AG20443 (cell line): ENCODE data around the gene PXDC1.
A peak's percentile ranks its signal among the peaks of the same experiment; 100 is the strongest.

Source experiments
- DNase-seq: peaks from one replicate; pipeline ENCODE4 v3.0.0; 2012; ENCODE audit warnings: low spot score, mixed read lengths

Gene PXDC1

DNA sequence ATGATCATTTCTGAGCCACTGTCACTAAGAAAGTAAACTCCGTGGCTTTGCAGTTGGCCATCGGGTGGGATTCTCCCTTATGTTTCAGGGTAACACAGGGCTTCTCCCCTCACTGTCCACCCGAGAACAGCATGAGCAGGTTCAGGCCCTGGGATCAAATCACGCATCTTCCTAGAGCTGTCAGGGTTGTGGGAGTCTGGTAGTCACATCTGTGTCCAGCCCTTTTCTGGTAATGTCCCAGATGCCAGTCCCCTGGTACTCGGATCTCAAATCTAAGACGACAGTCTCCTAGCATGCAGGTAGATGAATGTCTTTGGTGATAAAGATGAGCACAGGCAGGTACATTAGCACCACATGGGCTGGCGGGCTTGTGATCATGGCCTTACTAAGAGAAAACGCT lies 4.8 kb downstream of the PXDC1 start:
- no peak for DNase-seq

DNA sequence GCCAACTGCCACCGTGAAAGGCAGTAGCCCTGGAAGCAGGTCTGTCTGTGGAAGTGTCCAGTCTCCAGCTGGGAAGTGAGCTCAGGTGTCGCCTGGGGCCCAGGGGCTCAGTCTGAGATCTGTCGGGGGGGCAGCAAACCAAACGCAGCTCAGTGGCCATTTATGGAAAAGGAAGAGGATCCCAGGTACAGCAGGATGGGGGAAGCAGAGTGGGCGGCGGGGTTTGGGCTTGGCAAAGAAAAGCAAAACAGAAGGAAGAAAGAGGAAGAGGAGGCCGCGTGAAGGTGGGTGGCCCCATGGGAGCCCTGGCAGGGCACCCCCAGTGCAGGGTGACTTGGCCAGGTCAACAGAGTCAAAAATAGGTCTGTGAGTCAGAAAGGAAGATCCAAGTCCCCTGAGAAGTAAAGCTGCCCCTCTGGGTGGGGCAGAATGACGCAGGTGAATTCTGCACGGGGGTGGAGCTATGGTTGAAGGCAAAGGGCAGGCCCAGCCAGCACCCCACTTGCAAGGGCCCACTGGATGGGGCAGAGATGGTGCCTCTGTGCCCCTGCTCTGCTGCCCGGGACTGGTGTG lies 5.3 kb downstream of the PXDC1 start:
- DNase-seq = no peak

DNA sequence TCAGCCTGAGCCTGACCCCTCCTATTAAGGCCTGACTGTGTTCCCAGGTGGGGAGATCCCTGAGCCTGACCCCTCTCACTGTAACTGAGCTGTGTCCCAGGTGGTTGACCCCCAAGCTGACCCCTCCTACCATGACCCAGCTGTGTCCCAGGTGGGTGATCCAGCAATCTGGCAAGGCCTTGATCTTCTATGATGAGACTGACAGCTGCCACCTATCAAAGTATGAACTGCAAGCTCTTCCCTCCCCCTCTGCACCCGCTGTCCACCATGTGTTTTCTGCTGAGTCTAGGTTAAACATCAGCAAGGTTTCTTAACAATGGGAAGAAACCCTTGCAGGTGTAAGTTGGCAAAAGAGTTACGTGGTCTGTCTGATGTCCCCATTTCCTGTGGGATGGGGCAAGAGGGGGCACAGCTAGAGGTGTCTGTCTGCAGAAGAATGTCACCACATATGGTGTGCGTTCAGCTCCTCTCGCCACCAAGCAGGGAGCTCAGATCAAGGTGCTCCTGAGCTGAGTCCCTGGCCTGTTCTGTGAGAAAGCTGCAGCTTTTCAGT lies 5.9 kb downstream of the PXDC1 start:
- DNase-seq = no peak

DNA sequence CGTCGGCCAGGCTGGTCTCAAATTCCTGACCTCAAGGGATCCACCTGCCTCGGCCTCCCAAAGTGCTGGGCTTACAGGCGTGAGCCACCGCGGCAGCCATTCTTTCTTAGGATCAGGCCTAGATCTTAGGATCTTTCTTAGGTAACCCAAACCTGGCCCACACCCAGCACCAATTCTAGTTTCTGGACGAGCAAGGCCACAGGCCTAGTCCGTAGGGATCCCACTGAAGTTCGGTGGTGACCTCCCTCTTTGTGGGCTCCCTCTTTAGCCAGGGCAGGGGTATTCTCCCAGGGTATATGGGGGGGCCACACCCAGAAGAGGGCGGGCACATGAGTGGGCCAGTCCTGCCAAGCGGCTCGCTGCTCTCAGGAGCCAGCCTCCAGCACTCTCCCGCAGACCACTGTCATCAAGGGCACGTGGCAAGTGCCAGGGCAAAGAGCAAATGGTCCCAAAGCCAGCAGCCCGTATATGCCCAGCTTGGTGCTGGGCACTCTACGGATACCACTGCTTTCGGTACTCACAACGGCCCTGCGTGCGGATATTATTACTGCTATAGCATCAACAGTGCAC lies 6.5 kb downstream of the PXDC1 start:
- DNase-seq = no peak

DNA sequence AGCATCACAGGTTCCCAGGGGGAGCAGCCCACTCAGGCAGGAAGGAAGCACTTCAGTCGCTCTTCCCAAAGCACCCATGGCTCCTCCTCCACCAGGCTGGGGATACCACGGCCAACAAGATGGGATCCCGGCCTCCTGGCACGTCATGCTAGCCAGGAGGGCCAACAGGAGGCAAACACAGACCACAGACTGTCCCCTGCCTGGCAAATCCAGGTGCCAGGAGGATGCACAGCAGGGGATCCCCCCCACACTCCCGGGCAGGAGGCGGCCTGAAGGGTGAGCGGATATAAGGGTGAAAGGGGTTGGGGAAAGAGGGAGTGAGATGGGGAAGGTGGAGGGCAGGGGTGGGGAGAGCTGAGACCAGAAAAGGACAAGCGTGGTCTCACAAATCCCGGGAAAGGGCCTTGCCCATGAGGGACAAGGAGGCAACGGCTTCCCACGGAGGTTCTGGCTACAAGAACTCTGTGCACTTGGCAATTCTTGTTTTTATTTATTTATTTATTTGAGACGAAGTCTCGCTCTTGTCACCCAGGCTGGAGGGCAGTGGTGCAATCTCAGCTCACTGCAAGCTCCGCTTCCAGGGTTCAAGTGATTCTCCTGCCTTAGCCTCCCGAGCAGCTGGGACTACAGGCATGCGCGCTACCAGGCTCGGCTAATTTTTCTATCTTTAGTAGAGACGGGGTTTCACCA lies 7.2 kb downstream of the PXDC1 start:
- DNase-seq = peak; percentile 37

DNA sequence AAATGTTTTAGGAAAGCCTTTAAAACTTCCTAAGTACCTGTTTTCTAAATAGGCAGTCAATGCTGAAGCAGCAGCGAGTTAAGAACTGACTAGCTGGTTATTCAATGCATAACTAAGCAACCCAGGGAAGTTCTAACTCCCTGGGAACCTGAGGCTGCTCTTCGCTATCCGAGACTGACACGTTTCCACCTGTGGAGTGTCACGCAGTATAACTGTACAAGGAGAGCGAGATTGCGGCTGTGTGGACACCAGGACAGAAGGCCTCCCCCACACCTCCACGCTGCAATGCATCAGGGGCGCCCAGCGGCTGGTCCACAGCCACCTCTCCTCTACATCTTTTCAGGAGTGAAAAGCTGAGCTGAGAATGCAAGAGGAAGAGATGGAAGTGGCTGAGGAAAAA lies 8.0 kb downstream of the PXDC1 start:
- DNase-seq = no peak

DNA sequence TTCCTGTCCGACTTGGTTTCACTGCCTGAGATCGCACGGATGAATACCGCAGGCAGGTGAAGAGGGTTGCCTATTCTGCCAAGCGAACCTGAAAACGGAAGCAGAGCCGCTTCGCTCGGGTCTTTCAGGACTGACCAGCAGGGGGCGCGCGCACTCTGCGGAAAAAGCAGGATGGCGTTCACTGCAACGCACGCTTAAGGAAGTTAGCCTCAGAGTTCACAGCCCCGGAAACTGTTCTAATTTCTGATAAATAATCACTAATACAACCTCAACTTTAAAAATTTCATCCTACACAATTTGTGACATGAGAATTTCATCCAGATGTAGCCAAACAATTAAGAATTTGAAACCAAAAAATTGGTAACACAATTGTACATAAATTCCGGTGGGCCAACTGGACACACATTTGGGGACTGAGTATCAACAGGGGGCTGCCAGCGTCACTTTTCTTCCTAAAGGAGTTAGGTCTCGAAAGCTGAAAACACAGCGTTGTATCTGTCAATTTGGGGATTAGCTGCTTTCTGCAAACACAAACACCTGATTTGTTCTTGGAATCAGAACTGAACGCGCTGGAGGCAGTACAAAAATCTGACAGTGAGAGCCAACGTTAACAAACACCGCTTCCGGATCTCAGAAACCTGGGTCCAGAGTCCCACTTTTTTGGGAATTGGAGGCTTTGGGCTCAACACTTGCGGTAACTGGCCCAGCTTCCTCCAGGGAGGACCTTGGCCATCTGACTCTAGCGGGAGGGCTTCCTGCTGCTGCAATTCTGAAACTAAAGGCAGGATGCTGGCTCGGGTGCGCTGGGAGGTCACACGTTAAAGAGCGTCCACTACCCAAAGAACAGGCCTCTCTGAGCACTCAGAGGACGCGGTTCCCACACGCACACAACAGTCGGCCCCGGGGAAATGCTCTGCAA lies 8.8 kb downstream of the PXDC1 start:
- DNase-seq = peak; percentile 77

DNA sequence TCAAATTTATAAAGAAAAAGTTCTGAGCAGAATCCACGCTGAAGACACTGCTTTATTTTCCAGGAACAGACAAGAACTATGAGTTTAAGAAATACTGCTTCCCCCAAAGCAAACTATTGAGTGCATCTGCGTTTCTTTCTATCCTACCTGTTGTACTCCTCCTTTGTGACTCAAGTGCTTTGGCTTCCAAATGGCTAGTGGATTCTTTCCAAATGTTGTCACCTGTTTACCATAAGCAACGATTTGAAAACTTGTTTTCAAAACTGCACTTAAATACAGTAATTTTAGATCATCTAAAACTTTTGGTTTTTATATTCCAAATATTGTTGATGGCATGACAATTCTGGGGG lies 9.5 kb downstream of the PXDC1 start:
- no peak for DNase-seq

DNA sequence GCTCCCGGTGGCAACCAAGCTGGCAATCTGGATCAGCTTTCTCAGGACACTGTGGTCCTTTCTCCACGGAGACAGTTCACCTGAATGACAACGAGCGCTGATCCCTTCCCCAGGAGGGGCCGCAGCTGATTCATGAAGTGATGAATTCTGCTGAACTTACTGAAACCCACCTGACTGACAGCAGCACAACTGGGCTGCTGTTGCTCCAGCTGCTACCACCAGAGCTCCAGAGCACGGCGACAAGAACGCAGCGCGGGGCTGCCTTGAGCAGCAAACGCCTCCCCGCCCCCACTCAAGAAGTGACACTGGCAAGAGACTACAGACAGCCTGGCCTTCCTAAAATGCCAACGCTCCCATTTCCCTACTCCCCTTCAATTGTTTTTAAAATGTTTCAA lies 10.0 kb downstream of the PXDC1 start:
- no peak for DNase-seq

DNA sequence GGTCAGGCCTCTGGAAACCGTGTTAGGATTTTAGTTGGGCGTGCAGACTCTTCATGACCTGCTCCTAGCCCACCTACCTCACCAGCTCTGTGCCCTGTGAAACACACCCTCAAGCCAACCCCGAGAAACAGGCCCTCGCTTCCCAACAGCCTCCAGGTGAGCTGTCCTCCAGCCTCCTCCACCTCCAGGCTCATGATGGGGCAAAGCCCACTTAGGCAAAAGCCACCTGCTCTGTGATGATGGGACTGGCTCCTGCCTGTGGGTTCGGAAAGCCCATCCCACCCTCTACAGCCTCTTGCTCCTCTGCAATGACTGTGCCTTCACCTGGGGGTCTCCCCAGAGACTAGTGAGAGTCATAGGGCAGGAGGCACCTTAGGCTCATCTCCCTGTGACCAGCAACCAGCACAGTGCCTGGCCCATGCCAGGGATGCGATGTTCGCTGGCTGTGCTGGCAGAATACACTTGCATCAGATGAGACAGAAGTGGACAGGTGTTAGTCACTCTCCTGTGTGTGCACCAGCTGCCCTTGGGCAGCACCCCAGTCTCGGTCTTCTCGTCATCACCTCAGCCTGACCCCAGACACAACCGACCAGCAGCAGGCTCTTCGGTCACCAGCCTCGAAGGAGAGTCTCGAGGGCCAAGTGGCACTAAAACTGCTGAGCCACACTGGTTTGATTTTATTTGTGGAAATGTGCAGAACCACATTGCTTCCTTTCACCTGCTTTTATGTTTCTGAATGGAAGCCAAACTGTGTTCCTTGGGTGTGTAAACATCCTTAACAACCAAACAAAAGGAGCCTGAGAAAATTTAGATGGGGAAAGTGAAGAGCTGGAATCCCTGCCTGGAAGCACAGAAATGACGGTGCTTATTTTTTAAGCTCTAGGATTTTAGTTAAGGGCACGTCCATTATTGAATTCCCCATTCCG lies 10.7 kb downstream of the PXDC1 start:
- no peak for DNase-seq

DNA sequence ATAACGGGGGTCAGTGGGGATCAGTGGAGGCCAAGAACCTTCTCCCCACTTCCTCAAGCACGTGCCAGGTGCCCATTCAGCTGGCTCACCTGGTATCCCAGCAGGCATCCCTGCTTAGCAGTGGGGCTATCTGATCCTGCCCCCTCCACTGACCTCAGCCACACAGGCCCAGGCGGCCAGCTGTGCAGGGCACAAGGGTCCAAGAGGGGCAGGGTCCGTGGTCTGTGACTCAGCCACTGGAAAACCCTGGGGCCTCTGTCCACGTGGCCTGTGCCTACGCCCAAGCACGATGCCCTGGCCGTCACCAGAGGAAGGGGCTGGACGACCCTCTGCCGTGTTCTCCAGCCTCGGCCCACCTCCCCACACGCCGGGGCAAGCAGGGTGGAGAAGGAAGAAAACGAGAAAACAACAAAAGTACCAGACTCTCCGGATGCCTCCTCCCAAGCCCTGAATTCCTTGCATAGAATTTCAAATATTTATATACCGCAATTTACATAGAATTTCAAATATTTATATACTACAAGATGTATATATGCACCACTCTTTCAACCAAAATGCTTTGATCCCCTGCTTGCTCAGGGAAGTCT lies 12.1 kb downstream of the PXDC1 start:
- no peak for DNase-seq

DNA sequence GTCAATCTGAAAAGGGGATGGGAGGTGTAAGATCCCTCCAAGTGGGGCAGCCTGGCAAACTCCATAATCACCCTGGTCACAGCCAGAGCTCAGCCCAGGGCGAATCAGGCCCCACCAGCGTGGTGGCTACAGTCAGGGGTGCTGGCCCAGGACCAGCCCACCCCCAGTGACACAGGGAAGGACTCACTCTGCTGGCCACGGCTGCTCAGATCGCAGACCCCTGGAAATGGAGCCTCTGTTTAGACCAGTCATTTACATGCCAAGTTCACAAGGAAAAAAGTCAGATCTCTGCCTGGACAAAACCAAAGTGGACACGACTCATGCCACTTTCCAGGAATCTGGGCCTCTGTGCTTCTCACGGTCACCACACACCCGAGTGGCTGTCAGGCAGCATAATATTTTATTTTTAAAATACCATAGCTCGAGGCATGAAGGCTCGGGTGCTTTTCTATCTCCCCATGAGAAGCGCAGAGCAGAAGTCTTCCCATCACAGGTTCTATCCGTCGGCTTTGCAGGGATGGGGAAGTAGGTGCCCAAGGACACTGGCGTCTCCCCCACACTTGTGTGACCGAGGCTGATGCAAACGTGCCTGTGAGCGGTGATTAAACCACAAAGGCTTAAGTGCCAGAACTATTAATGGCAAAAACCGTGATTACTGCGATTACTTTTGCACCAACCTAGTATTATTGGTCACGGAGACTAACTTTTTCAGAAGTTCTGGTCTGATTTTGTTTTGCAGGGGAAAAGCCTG lies 13.0 kb downstream of the PXDC1 start:
- no peak for DNase-seq

DNA sequence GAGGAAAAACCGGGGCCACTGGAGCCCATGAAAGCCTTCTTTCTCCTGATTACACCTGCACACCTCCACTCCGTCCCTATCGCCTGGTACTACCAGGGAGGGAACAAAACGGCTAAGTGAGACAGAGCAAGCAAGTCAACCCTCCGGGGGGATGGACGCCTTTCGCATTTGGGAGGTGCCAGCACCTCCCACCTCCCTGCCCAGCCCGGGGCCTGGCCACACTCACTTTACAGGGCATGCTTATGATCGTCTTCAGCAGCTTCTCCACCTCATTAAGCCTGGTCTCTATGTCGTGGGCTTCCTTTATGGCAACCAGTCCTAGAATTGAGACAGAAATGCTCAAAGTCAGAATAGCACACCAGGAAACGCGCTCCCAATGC lies 13.7 kb downstream of the PXDC1 start:
- no peak for DNase-seq

DNA sequence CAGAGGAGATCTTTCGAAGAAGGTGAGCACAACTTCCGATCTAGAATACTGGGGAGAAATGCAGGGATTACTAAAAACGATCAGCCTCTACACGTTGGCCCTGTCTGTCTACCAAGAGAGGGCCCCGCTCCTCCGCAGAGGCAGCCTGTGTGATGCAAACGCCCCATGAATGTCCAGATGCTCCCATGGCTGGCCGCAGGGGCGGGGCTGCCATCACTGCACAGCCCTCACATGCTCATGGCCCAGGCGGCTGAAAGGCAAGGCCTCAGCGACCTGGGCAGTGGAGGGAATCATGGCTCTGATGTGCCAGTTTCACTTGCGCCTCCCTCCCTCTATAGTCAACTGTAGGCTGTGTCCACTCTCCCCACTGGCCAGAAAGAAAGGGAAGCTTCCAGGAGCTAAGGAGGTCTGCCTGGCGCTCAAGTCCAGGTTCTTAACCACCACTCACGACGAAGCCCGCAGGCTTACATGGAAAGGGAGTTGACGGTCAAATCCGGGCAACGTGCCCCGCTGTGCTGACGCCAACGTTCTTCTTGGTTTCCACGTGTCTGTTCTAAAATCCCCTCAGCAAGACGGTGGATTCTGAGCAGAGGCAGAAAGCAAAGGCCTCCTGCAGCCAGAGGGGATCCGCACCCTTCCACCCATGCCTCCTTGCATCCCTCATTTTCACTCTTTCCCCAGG lies 14.2 kb downstream of the PXDC1 start:
- DNase-seq = no peak

DNA sequence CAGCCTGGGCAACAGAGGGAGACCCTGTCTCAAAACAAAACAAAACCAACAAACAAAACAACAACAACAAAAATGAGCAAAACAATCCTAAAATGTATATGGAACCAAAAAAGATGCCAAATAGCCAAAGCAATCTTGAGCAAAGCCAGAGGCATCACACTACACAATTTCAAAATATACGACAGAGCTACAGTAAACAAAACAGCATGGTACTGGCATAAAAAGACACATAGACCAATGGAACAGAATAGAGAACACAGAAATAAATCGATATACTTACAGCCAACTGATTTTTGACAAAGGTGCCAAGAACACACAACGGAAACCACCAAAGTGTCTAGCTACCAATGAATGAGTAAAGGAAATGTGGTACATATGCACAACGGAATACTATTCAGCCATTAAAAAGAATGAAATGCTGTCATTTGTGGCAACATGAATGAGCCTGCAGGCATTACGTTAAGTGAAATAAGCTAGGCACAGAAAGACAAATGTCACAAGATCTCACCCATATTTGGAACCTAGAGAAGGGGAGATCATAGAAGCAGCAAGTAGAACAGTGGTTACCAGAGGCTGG lies 16.4 kb downstream of the PXDC1 start:
- DNase-seq = no peak

DNA sequence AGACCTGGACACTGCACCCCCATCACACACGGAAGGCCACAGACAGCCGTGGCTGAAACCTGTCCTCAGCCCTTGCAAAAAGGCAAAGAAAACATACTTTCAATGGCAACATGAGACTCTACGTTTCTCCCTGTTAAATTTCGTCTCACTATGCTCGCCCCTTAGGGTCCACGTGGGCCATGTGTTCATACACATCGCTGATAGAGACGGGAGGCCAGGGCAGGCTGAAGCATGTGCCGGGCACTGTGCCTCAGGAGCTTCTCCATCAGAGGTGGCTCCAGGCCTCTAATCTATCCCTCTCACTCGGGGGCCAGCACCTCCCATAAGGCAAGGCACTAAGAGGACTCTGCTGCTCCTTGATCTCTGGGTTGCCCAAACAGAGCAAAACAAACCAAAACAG lies 17.5 kb downstream of the PXDC1 start:
- no peak for DNase-seq

DNA sequence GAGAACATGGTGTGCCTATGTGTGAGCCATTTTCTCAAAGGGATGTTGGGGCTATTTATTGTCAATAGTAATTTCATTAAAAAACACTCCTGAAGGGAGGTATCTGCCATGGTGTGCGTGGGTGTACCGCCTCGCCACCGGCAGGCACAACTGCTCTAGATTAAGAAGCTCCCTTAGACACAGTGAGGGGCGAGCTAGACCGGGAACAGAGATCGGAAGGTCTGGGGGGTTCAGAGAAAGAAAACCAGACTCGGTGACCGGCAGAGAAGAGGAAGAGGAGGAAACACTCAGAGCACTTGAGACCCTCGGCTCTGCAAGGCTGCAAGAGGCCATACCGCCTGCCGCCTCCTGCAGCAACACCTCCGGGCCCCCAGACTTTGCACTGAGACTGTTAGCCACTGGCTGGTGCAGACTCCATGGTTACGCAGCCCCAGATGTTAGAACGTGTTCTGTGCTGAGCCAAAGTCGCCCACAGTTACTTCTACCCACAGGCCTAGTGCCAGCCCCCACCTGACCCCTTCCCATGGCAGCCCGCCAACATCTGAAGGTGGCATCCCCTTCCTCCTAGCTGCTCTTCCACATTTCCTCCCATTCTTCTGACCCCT lies 18.1 kb downstream of the PXDC1 start:
- DNase-seq = no peak

DNA sequence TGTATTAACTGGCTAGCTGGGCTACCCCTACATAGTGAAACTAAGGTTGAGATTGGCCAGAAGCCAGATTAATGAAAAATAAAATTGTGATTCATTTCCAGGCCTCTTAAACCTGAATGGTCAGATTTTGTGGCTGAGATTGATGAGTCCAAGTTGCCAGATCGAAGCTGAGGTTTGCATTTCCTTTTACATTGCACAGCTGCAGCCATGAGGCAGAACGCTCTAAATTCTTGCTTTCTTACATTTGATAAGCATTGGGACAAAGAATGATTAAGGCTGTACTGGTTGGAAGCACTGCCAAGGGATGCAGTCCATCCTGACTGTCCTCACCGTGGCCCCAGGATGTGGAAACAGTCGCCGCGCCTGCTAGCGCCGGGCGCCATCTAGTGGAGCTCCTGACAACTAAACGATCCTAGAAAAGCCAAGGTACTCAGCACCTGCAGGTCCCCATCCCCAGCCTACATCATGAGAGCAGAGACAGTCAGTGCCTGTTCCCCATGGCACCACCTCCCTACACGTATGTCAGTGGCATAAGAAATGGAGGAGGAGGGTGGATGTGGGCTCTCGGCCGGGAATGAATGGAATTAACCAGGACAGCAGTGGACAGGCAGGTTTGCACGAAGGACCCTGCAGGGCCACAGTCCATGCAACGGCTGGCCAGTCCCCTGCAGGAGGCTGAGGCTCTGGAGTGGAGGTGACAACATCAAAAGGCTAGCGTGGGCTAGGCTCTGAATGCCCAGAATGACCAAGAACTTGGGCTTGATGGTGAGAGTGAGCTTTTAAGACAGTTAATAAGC lies 19.0 kb downstream of the PXDC1 start:
- DNase-seq = peak; percentile 79
